ENCODE results near the gene CDH13. TPM values are rescaled to one million over a fixed set of nuclear protein-coding genes. Genes with fewer than 3 reads are reported as not detected.
A peak's percentile ranks its signal among the peaks of the same experiment; 100 is the strongest.

Gene CDH13
- total and polyA plus RNA-seq, 2 experiments from 2014 or later, result 1.6 to 4.4 TPM

DNA sequence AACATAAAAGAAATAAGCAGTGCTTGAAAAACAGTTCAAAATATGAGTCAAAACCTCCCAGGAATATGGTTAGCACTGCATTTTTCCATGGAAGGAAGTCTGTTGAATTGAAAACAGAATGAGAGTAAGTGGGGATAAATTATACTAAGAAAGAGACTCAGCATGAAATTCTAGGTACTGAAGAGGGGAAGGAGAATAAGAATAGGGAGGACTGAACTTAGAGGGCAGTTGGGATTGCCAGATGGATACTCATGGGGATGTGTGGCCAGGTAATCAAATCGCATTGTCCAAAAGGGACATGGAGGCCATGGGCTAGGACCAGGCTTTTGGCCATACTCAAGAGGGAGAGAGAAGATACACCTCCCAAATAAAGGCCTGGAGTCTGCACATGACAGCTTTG lies 247.9 kb downstream of the CDH13 start:
- DNase-seq (ENCODE audit: low spot score), result peak; percentile 18
- Histone ChIP-seq H3K4me3 (no peak overlapping the region), H3K79me2 (replicated peaks; ENCODE audit: insufficient read depth) (no peaks in the 10 kb centered on the region)

More for the DNA sequence above, 247.9 kb downstream of the CDH13 start:
- Histone ChIP-seq H3K4me2 (peak overlapping the region; percentile 54), H3K36me3 (ENCODE audit: insufficient read depth) (no peaks in the 10 kb centered on the region), H3F3A (replicated peaks; ENCODE audit: low read depth) (no peaks in the 10 kb centered on the region), H4K20me1 (replicated peaks; ENCODE audit: insufficient read depth) (no peaks in the 10 kb centered on the region), H3K27ac (ENCODE audit: low read depth) (peak overlapping the region; percentile 70; the same call in 1 of the 2 replicates), H3K27me3 (ENCODE audit: insufficient read depth) (no peaks in the 10 kb centered on the region), H2AFZ (no peak overlapping the region), H3K9me2 (ENCODE audit: insufficient read depth) (peaks cover 13% of the 10 kb centered on the region), H3K4me1 (ENCODE audit: insufficient read depth) (peaks cover 9% of the 10 kb centered on the region; the same call in 1 of the 2 replicates)
- 0 out of 2 replicates have a peak overlapping the region, but pooled peaks have one; percentile 54 for H3K27ac Mint-ChIP-seq
- TF ChIP-seq, protein P1, sequence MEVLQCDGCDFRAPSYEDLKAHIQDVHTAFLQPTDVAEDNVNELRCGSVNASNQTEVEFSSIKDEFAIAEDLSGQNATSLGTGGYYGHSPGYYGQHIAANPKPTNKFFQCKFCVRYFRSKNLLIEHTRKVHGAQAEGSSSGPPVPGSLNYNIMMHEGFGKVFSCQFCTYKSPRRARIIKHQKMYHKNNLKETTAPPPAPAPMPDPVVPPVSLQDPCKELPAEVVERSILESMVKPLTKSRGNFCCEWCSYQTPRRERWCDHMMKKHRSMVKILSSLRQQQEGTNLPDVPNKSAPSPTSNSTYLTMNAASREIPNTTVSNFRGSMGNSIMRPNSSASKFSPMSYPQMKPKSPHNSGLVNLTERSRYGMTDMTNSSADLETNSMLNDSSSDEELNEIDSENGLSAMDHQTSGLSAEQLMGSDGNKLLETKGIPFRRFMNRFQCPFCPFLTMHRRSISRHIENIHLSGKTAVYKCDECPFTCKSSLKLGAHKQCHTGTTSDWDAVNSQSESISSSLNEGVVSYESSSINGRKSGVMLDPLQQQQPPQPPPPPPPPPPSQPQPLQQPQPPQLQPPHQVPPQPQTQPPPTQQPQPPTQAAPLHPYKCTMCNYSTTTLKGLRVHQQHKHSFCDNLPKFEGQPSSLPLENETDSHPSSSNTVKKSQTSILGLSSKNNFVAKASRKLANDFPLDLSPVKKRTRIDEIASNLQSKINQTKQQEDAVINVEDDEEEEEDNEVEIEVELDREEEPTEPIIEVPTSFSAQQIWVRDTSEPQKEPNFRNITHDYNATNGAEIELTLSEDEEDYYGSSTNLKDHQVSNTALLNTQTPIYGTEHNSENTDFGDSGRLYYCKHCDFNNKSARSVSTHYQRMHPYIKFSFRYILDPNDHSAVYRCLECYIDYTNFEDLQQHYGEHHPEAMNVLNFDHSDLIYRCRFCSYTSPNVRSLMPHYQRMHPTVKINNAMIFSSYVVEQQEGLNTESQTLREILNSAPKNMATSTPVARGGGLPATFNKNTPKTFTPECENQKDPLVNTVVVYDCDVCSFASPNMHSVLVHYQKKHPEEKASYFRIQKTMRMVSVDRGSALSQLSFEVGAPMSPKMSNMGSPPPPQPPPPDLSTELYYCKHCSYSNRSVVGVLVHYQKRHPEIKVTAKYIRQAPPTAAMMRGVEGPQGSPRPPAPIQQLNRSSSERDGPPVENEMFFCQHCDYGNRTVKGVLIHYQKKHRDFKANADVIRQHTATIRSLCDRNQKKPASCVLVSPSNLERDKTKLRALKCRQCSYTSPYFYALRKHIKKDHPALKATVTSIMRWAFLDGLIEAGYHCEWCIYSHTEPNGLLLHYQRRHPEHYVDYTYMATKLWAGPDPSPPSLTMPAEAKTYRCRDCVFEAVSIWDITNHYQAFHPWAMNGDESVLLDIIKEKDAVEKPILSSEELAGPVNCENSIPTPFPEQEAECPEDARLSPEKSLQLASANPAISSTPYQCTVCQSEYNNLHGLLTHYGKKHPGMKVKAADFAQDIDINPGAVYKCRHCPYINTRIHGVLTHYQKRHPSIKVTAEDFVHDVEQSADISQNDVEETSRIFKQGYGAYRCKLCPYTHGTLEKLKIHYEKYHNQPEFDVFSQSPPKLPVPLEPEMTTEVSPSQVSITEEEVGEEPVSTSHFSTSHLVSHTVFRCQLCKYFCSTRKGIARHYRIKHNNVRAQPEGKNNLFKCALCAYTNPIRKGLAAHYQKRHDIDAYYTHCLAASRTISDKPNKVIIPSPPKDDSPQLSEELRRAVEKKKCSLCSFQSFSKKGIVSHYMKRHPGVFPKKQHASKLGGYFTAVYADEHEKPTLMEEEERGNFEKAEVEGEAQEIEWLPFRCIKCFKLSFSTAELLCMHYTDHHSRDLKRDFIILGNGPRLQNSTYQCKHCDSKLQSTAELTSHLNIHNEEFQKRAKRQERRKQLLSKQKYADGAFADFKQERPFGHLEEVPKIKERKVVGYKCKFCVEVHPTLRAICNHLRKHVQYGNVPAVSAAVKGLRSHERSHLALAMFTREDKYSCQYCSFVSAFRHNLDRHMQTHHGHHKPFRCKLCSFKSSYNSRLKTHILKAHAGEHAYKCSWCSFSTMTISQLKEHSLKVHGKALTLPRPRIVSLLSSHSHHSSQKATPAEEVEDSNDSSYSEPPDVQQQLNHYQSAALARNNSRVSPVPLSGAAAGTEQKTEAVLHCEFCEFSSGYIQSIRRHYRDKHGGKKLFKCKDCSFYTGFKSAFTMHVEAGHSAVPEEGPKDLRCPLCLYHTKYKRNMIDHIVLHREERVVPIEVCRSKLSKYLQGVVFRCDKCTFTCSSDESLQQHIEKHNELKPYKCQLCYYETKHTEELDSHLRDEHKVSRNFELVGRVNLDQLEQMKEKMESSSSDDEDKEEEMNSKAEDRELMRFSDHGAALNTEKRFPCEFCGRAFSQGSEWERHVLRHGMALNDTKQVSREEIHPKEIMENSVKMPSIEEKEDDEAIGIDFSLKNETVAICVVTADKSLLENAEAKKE (CRISPR knock-in tag; IDR thresholded peaks at IDR 0.05), result peak; percentile 81; the same call in 1 of the 2 replicates
- TF ChIP-seq, protein P2, sequence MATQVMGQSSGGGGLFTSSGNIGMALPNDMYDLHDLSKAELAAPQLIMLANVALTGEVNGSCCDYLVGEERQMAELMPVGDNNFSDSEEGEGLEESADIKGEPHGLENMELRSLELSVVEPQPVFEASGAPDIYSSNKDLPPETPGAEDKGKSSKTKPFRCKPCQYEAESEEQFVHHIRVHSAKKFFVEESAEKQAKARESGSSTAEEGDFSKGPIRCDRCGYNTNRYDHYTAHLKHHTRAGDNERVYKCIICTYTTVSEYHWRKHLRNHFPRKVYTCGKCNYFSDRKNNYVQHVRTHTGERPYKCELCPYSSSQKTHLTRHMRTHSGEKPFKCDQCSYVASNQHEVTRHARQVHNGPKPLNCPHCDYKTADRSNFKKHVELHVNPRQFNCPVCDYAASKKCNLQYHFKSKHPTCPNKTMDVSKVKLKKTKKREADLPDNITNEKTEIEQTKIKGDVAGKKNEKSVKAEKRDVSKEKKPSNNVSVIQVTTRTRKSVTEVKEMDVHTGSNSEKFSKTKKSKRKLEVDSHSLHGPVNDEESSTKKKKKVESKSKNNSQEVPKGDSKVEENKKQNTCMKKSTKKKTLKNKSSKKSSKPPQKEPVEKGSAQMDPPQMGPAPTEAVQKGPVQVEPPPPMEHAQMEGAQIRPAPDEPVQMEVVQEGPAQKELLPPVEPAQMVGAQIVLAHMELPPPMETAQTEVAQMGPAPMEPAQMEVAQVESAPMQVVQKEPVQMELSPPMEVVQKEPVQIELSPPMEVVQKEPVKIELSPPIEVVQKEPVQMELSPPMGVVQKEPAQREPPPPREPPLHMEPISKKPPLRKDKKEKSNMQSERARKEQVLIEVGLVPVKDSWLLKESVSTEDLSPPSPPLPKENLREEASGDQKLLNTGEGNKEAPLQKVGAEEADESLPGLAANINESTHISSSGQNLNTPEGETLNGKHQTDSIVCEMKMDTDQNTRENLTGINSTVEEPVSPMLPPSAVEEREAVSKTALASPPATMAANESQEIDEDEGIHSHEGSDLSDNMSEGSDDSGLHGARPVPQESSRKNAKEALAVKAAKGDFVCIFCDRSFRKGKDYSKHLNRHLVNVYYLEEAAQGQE (IDR thresholded peaks at IDR 0.05; ENCODE audit: unreplicated experiment), result no peak
- TF ChIP-seq, protein P3, sequence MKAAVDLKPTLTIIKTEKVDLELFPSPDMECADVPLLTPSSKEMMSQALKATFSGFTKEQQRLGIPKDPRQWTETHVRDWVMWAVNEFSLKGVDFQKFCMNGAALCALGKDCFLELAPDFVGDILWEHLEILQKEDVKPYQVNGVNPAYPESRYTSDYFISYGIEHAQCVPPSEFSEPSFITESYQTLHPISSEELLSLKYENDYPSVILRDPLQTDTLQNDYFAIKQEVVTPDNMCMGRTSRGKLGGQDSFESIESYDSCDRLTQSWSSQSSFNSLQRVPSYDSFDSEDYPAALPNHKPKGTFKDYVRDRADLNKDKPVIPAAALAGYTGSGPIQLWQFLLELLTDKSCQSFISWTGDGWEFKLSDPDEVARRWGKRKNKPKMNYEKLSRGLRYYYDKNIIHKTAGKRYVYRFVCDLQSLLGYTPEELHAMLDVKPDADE (IDR thresholded peaks at IDR 0.05), result no peak
- peak; percentile 62 for ATAC-seq
- H3K36me3 Mint-ChIP-seq (ENCODE audit: low read depth), result peaks cover 4% of the 10 kb centered on the region; the same call in 1 of the 3 replicates
- H3K4me3 Mint-ChIP-seq, result no peak overlapping the region
- no peaks in the 10 kb centered on the region; the same call in 1 of the 3 replicates for H3K9me3 Mint-ChIP-seq
- H3K27me3 Mint-ChIP-seq (ENCODE audit: insufficient read depth, low read depth, poor library complexity), result no peaks in the 10 kb centered on the region
- H3K4me1 Mint-ChIP-seq, result peaks cover 24% of the 10 kb centered on the region

Data from GM23338 (cell line).